Fibroblast of lung (primary cell): ENCODE results near the gene STK11.

Experiments used
- CTCF ChIP-seq, 2 donors: IDR thresholded peaks in 1 of 2; conservative IDR thresholded peaks in 1 of 2; 1 replicate in 1 of 2; 2 replicates in 1 of 2; pipeline ENCODE4 v1.5.1; 2011 to 2012; ENCODE audit warnings: low read length in 2 of 2, control low read depth in 1 of 2, inconsistent platforms in 1 of 2, low read depth in 1 of 2, mild to moderate bottlenecking in 1 of 2
- EZH2 ChIP-seq: IDR thresholded peaks from 2 replicates; pipeline ENCODE4 v1.5.1; 2012; ENCODE audit warnings: low read length, control low read depth, mild to moderate bottlenecking; ENCODE audit errors: missing control alignments

DNA sequence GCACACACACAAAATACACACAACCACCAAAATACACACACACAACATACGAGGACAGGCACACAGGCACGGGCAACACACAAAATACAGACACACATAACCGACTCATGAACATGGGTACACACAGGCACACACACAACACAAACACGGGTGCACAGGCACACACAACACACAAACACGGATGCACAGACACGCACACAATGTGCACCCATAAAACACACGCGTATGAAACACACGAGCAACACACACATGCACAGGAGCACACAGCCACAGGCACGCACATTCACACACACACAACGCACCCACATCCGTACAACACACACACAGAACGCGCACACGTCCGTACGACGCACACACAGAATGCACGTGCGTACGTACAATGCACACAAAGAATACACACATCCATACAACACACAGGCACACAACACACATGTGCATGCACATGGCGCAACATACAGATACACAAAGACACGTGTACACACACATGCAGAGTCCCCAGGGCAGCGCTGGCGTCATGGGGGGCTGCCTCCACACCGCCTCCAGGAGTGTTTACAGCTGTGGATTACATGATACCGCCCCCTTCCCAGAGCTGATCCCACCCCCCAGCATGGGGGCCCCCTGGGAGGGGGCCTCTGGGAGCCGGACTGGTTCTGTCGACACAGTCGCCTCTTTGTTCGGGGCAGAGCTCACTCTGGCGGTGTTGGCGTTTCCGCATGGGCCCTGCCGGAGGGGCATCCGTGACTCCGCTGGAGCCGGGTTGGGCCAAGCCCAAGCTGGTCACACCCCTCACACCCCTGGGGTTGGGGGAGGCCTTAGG lies 34.4 kb upstream of the STK11 start:
- no peak for TF ChIP-seq CTCF (conservative IDR thresholded peaks at IDR 0.05 in 1 of 2, IDR thresholded peaks at IDR 0.05 in 1 of 2; ENCODE audit: low read depth in 1 of 2, low read length in 2 of 2)
- no peak for TF ChIP-seq EZH2
